GM12874 (cell line): ENCODE data around the gene TACC2.

ENCODE experiments used
- CTCF ChIP-seq: IDR thresholded peaks from 2 replicates; pipeline ENCODE4 v1.5.1; 2011; ENCODE audit warnings: low read depth, mild to moderate bottlenecking, control low read depth, low read length, moderate library complexity; ENCODE audit not compliant: insufficient read depth

Gene TACC2

GRCh38 chr10:122145113-122145512 is 156.2 kb downstream of the TACC2 start:
- TF ChIP-seq CTCF: no peak

GRCh38 chr10:122147663-122148062 is 158.7 kb downstream of the TACC2 start:
- TF ChIP-seq CTCF: no peak

GRCh38 chr10:122148876-122149560 is 160.1 kb downstream of the TACC2 start:
- no peak for TF ChIP-seq CTCF

- no peak for TF ChIP-seq CTCF
These were observed 160.9 kb downstream of the TACC2 start for GRCh38 chr10:122149561-122150505.

- TF ChIP-seq CTCF: no peak
These were observed 162.2 kb downstream of the TACC2 start for GRCh38 chr10:122151121-122151694.

- no peak for TF ChIP-seq CTCF
These were observed 163.6 kb downstream of the TACC2 start for GRCh38 chr10:122152544-122152943.

GRCh38 chr10:122154031-122154544 is 165.1 kb downstream of the TACC2 start:
- TF ChIP-seq CTCF: no peak
